Stimulated activated CD4-positive, alpha-beta T cell treated with anti-CD3 and anti-CD28 coated beads, Interleukin-2, amount 100 ng/mL, for 24 hours (primary cell): ENCODE results near the gene TLK2.
"Not testable (repeated sequence)": the region's sequence is repeated elsewhere in the genome, so short reads cannot be mapped to it uniquely, and the experiment has no call there.

ENCODE experiments used
- DNase-seq, 2 donors: peaks; one replicate each; pipeline ENCODE4 v3.0.0-alpha.2; 2020

Gene TLK2

DNA sequence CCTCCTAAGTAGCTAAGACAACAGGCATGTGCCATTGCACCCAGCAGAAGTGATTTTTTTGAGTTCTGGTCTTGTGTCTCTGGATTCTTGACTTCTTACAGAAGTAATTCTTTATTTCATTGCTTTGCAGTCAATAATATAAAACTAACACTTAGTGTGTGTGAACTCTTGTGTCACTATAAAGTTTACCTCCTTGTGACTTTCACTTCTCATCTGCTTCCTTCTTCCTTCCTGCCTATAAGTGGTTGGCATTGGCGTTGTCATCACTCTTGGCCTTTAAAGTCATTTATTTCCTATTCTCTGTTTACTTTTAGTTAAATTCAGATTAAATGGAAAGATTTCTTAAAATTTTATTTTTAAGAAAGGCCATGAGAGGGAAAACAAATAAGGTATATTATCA lies 12.4 kb downstream of the TLK2 start:
- DNase-seq = not testable (repeated sequence)

DNA sequence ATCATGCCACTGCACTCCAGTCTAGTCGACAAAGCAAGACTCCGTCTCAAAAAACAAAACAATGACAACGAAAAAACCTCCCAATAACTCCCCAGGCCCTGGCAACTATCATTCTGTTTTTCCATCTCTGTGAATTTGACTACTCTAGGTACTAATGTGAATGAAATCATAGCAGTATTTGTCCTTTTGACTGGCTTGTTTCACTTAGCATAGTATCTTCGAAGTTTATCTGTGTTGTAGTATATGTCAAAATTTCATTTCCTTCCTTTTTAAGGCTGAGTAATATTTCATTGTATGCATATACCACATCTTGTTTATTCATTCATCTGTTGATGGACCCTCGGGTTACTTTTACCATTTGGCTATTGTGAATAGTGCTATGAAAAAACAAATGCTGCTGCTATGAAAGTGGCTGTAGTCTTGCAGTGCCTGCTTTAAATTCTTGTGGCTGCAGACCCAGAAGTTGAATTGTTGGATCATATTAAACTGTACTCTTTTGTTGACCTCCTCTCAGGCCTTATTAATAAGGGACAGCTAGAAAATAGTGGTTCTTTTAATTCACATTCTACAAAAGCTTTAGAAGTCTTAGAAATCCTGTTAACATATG lies 14.5 kb downstream of the TLK2 start:
- DNase-seq = not testable (repeated sequence)

GRCh38 chr17:62494073-62494472 lies 15.4 kb downstream of the TLK2 start:
- DNase-seq = not testable (repeated sequence)

DNA sequence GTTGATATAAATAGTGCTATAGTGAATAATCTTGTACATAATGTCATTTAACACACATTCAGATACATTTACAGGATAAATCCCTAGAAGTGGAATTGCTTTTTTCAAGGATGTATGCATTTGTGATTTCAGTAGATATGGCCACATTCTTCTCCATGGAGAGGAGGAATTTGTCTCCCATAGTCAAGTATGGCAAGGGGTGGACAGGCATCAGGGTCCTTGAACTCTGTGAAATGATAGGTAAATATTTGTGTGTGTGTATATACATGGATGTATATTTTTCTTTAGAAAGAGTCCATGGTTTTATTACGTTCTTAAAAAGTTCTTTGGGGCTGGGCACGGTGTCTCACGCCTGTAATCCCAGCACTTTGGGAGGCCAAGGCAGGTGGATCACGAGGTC lies 17.7 kb downstream of the TLK2 start:
- DNase-seq = not testable (repeated sequence)

DNA sequence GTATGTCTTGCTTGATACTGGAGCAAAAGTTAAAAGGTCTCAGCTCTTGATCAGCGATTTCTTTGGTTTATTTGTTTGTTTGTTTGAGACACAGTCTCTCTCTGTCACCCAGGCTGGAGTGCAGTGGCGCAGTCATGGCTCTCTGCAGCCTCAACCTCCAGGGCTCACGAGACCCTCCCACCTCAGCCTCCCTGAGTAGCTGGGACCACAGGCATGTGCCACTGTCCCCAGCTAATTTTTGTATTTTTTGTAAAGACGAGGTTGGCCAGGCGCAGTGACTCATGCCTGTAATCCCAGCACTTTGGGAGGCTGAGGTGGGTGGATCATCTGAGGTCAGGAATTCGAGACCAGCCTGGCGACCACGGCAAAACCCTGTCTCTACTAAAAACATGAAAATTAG lies 20.2 kb downstream of the TLK2 start:
- not testable (repeated sequence) for DNase-seq

DNA sequence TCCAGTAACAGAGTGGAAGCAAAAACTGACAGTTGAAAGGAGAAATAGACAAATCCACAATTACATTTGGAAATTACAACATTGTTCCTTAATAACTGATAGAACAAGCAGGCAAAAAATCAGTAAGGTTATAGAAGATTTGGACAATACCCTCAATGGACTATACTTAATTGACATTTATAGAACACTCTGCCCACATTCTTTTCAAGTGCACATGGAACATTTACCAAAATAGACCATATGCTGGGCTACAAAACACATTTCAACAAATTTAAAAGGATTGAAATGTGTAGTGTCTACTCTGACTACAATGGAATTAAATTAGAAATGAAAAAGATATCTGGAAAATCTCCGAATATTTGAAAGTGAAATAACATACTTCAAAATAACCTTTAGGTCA lies 21.8 kb downstream of the TLK2 start:
- DNase-seq = not testable (repeated sequence)

GRCh38 chr17:62504857-62505256 lies 26.2 kb downstream of the TLK2 start:
- DNase-seq = not testable (repeated sequence)

DNA sequence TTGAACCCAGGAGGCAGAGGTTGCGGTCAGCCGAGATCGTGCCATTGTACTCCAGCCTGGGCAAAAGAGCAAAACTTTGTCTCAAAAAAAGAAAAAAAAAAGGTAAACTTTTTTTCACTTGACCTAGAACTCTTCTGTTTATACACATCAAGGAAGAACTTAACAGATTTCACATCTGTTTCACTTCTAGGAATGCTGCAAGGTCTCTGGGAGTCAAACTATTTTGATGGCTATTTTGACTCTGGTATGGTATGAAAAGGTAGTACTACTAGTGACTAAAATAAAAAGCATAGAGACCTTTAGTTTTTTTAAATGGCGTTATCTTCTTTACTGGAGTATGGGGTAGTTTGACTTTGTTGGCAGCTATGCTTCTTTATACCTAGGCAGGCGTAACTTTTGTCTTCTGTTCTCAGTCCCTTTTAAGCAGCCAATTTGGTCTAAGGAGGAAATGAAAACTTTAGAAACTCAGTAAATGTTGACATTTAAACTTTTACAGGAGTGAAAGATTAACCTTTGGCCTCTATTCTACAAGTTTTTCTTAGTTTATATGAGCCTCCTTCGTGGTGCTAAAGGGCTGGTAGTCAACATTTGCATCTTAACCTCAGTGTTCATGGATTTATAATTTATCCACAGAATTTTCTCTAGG lies 28.7 kb downstream of the TLK2 start:
- not testable (repeated sequence) for DNase-seq

- not testable (repeated sequence) for DNase-seq
Measured at GRCh38 chr17:62510247-62510819, 31.7 kb downstream of the TLK2 start.

DNA sequence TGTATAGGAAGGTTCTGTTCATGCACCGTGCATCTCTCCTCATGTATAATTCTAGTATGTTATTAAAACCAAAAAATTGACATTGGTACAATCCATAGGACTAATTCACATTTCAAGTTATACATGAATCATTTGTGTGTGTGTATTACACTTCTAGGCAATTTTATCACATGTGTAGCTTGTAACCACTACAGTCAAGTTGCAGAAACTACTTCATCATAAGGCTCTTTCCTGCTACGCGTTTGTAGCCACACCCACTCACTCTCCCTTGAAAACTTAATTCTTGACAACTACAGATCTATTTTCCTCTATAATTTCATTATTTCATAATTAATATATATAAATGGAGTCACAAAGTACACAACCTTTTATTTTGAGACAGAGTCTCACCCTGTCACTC lies 32.4 kb downstream of the TLK2 start:
- DNase-seq = not testable (repeated sequence)

- DNase-seq = not testable (repeated sequence)
Measured at GRCh38 chr17:62516376-62516775, 37.8 kb downstream of the TLK2 start.

- not testable (repeated sequence) for DNase-seq
Measured at GRCh38 chr17:62521295-62521694, 42.7 kb downstream of the TLK2 start.

DNA sequence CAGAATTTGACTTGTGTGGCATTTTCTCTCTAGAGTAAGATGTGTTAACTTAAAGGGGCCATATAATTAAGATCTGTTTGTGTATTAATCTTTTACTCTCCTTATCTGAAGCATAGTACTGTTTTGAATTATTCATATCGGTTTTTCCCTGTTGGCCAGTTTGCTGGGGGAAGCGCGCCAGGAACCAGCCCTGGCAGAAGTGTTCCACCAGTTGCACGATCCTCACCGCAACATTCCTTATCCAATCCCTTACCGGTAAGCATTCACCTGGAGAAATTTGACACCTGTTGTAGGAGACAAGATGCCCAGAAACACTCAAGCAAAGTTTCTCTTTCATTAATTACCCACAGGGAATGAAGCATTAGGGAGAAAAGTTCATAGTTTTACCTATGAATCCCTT lies 45.5 kb downstream of the TLK2 start:
- DNase-seq = not testable (repeated sequence)

GRCh38 chr17:62525317-62525716 lies 46.7 kb downstream of the TLK2 start:
- DNase-seq = not testable (repeated sequence)

DNA sequence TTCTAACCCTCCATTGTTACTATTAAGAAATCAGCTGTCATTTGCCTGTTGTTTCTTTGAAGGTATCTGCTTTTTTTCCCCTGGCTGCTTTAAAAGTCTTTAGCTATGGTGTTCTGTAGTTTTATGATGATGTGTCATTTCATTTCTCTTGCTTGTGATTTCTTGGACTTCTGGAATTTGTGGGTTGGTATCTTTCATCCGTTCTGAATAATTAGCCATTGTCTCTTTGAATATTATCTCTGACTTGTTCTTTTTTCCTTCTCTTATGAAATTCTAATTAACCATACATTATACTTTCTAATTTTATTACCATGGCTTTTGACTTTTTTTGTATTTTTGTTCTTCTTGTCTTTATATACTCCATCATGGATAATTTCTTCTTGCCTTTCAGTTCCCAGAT lies 52.3 kb downstream of the TLK2 start:
- not testable (repeated sequence) for DNase-seq

DNA sequence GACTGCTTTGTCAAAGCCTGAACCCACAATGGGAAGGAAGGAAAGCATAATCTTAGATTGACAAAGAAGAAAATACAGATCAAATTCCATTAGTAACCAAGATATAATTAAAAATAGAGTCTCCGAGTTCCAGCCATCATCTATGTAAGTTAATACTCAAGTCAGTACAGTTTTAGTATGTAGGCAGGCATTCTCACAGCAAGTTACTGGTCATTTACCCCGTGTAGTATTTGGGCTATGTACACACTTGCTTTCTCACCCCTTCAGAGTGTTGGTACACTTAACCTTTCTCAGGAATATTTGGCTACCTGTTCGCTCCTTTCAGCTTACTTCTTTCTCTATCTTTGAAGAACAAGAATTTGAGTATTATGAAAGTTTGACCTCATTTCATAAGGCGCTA lies 57.9 kb downstream of the TLK2 start:
- not testable (repeated sequence) for DNase-seq

DNA sequence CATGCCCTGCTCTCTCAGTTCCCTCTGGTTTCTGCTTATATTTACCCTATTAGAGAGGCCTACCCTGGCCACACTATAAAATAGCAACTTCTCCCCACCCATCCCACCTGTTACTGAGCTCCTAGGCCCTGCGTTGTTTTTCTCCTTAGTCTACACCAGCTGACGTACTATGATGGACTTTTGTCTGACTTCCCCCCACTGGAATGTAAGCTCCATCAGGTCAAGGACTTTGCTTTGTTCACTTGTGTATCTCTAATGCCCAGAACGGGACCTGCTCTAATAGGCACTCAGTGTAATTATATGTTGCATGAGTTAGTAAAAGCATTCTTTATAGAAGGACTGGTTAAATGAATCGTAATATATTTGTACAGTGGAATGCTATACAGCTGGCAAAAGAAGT lies 62.4 kb downstream of the TLK2 start:
- not testable (repeated sequence) for DNase-seq

DNA sequence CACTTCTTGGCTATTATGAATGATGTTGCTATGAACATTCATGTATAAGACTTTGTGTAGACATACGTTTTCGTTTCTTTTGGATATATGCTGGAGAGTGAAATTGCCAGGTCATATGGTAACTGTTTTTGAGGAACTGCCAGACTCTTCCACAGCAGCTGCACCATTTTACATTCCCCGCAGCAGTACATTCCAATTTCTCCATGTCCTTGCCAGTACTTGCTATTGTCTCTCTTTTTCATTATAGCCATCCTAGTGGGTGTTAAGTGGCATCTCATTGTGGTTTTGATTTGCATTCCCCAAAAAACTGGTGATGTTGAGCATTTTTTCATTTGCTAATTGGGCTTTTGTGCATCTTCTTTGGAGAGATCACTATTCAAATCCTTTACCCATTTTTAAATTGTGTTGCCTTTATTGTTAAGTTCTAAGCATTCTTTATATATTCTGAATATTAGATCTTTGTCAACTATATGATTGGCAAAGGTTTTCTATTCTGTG lies 64.7 kb downstream of the TLK2 start:
- DNase-seq = not testable (repeated sequence)

- DNase-seq = not testable (repeated sequence)
Measured at GRCh38 chr17:62546066-62546465, 67.4 kb downstream of the TLK2 start.

GRCh38 chr17:62552851-62553659 lies 74.4 kb downstream of the TLK2 start:
- peak in 1 of 2 donors; percentile 31 for DNase-seq

DNA sequence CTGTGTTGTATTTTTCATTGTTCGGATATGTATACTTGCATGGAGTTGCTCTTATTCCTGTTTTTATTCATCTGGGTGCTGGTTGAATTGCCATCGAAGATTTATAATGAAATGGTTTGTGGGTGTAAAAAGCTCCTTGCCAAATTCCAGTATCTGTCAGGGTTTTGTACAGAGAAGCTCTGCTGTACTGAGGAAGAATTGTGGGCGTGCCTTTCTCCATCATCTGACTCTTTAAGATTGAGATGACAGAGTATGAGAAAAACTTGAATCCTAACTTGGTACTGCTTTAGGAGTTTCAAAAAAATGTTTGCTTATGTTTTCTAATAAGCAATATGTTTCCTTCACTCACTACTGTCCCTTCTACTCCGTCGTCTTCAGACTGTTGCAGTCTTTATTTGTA lies 78.9 kb downstream of the TLK2 start:
- DNase-seq = not testable (repeated sequence)

DNA sequence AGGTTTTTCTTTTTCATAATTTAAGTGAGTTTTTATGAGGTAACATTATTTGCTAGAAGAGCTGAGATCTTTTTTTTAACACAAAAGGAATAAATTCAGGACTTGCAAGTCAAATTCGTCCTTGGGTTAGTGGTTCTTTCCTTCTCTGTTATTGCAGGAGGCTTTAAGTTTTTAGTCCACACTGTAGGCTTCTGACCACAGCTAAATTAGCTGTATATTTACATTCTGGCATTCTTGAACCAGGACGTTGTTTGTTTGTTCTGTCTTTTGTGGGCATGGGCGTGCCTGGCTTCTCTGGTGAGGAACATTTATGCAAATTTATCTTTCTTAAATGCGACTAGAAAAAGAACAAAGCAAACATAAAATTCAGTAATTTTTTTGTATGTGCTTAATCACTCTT lies 80.3 kb downstream of the TLK2 start:
- DNase-seq = not testable (repeated sequence)

GRCh38 chr17:62560971-62561370 lies 82.3 kb downstream of the TLK2 start:
- DNase-seq = not testable (repeated sequence)
